OCI-LY7 (cell line): Measurements from ENCODE around the gene DDX43. TPM values are rescaled to one million over a fixed set of nuclear protein-coding genes. Genes with fewer than 3 reads are reported as not detected.

Experiments used
- BruUV-seq: library from RNA; stranded (reverse); fragments of 400-500 nt; replicated peaks from 2 replicates; lab custom pipeline; 2021; lab: Mats Ljungman, UMichigan
- CTCF ChIA-PET: fragments of 300-600 bp; sonication (Branson Sonifier 250); formaldehyde crosslinking; loops from one replicate; lab custom pipeline; 2022; ENCODE audit warnings: antibody characterized with exemption; ENCODE audit not compliant: unreplicated experiment; lab: Charles Lee
- POLR2A ChIA-PET: fragments of 300-600 bp; sonication (Branson Sonifier 250); formaldehyde crosslinking; loops from one replicate; lab custom pipeline; 2022; ENCODE audit warnings: antibody characterized with exemption; lab: Charles Lee
- DNase-seq: peaks from one replicate; pipeline ENCODE4 v3.0.0-alpha.2; 2015; ENCODE audit warnings: low spot score
- H2AFZ ChIP-seq: fragments of 200-600 bp; sonication (generic), shearing (Covaris generic); 2 replicates; pipeline ENCODE4 v1.6.1; 2014; ENCODE audit warnings: mild to moderate bottlenecking, antibody characterized with exemption, low read length, moderate library complexity
- H3K27ac ChIP-seq: fragments of 200-600 bp; sonication (generic); 2 replicates; pipeline ENCODE4 v1.5.1; 2014; ENCODE audit warnings: mixed run types, low read depth, mild to moderate bottlenecking, moderate library complexity, low read length, inconsistent platforms; ENCODE audit not compliant: poor library complexity, severe bottlenecking
- H3K36me3 ChIP-seq: fragments of 200-600 bp; sonication (generic); 2 replicates; pipeline ENCODE4 v1.6.1; 2014; ENCODE audit warnings: mild to moderate bottlenecking, antibody characterized with exemption, low read length, moderate library complexity, mixed read lengths; ENCODE audit not compliant: insufficient read depth
- H3K4me1 ChIP-seq: fragments of 200-600 bp; sonication (generic); 2 replicates; pipeline ENCODE4 v1.5.1; 2014; ENCODE audit warnings: mild to moderate bottlenecking, low read length; ENCODE audit not compliant: insufficient read depth, poor library complexity, severe bottlenecking
- H3K4me2 ChIP-seq: fragments of 200-600 bp; sonication (generic); 2 replicates; pipeline ENCODE4 v1.6.1; 2014; ENCODE audit warnings: mild to moderate bottlenecking, low read length
- H3K4me3 ChIP-seq: fragments of 200-600 bp; sonication (generic); 2 replicates; pipeline ENCODE4 v1.5.1; 2014; ENCODE audit warnings: mild to moderate bottlenecking, low read depth, low read length; ENCODE audit not compliant: poor library complexity, severe bottlenecking
- H3K79me2 ChIP-seq: fragments of 200-600 bp; sonication (generic); 2 replicates; pipeline ENCODE4 v1.6.1; 2016; ENCODE audit warnings: low read depth, mild to moderate bottlenecking, low read length, moderate library complexity, mixed read lengths; ENCODE audit not compliant: insufficient read depth
- H3K9me2 ChIP-seq: fragments of 200-600 bp; sonication (generic); 2 replicates; pipeline ENCODE4 v1.6.1; 2016; ENCODE audit warnings: mild to moderate bottlenecking, low read length, mixed read lengths; ENCODE audit not compliant: insufficient read depth
- H3K9me3 ChIP-seq: fragments of 200-600 bp; sonication (generic); 2 replicates; pipeline ENCODE4 v1.6.1; 2014; ENCODE audit warnings: mild to moderate bottlenecking, mixed run types, low read length, mixed read lengths
- H4K20me1 ChIP-seq: fragments of 200-600 bp; sonication (generic); 2 replicates; pipeline ENCODE4 v1.6.1; 2014; ENCODE audit warnings: mild to moderate bottlenecking, antibody characterized with exemption, low read length, moderate library complexity, mixed read lengths; ENCODE audit not compliant: insufficient read depth
- CTCF ChIP-seq: fragments of 200-600 bp; sonication (generic); conservative IDR thresholded peaks from 2 replicates; pipeline ENCODE4 v1.5.1; 2014; ENCODE audit warnings: mild to moderate bottlenecking, antibody characterized with exemption, low read length, moderate library complexity, mixed read lengths
- EZH2phosphoT487 ChIP-seq: fragments of 200-600 bp; sonication (generic); IDR thresholded peaks from 2 replicates; pipeline ENCODE4 v1.6.1; 2018; ENCODE audit warnings: low read depth, borderline replicate concordance, mild to moderate bottlenecking, mixed run types, antibody characterized with exemption, low read length, moderate library complexity, mixed read lengths
- intact Hi-C: fragments of 100-400 bp; cut with micrococcal nuclease; formaldehyde crosslinking; loops from one replicate; pipeline ENCODE4 v1.10.0; 2022; ENCODE audit not compliant: unreplicated experiment
- total RNA-seq, 2 experiments: library from RNA; depleted of rRNA in 1 of 2; stranded (reverse); fragments of >200 nt in 1 of 2; shearing (Covaris generic) in 1 of 2; gene quantifications; 2 replicates each; pipeline ENCODE4 v1.2.3, GENCODE V29; 2014 to 2022

The DDX43 gene
- total RNA-seq, 2 experiments from 2014 or later = not detected

GRCh38 chr6:73409395-73409794, 14.8 kb downstream of the DDX43 start:
- H4K20me1 ChIP-seq = no peaks in the 10 kb centered on the region
- no peaks in the 10 kb centered on the region for H3K9me3 ChIP-seq
- POLR2A ChIA-PET = interaction anchor here (0.7 to 1.6 kb wide), 2 partner anchors 10 to 19 kb away, joined by 3 read pairs; no protein-coding TSS in a partner anchor
- no peaks in the 10 kb centered on the region for H3K36me3 ChIP-seq
- no peak overlapping the region for H3K27ac ChIP-seq
- H3K4me2 ChIP-seq = no peak overlapping the region
- no peak overlapping the region for H2AFZ ChIP-seq
- no peaks in the 10 kb centered on the region for H3K4me1 ChIP-seq
- DNase-seq = no peak
- intact Hi-C loops = no loop called here
- CTCF ChIA-PET = no interaction called here
- no peaks in the 10 kb centered on the region for H3K9me2 ChIP-seq
- H3K4me3 ChIP-seq = no peak overlapping the region
- TF ChIP-seq CTCF (no peak), EZH2phosphoT487 (no peak)
- H3K79me2 ChIP-seq = no peaks in the 10 kb centered on the region
- no TSS peak for BruUV-seq

GRCh38 chr6:73413102-73413501, 18.5 kb downstream of the DDX43 start:
- Histone ChIP-seq H3K4me3 (no peak overlapping the region), H2AFZ (no peak overlapping the region), H3K36me3 (no peaks in the 10 kb centered on the region), H3K4me2 (no peak overlapping the region), H3K4me1 (no peaks in the 10 kb centered on the region), H3K9me3 (no peaks in the 10 kb centered on the region), H3K79me2 (no peaks in the 10 kb centered on the region), H3K9me2 (no peaks in the 10 kb centered on the region), H4K20me1 (no peaks in the 10 kb centered on the region), H3K27ac (no peak overlapping the region)
- TF ChIP-seq EZH2phosphoT487 (no peak), CTCF (no peak)
- POLR2A ChIA-PET = no interaction called here
- CTCF ChIA-PET = interaction anchor here (0.6 kb wide), 1 partner anchor 18 kb away, joined by 3 read pairs; no protein-coding TSS in a partner anchor
- DNase-seq = no peak
- BruUV-seq = no TSS peak
- intact Hi-C loops = no loop called here

- Histone ChIP-seq H3K27ac (no peak overlapping the region), H3K4me3 (no peak overlapping the region), H3K9me3 (0 out of 2 replicates have a peak, but pooled peaks cover under 1% of the 10 kb centered on the region), H3K9me2 (no peaks in the 10 kb centered on the region), H4K20me1 (no peaks in the 10 kb centered on the region), H3K36me3 (no peaks in the 10 kb centered on the region), H3K4me1 (no peaks in the 10 kb centered on the region), H3K4me2 (no peak overlapping the region), H2AFZ (no peak overlapping the region), H3K79me2 (no peaks in the 10 kb centered on the region)
- intact Hi-C loops = no loop called here
- no TSS peak for BruUV-seq
- ChIA-PET CTCF (no interaction called here), POLR2A (interaction anchor here (0.7 to 1.1 kb wide), 2 partner anchors 19 to 24 kb away, joined by 4 read pairs; no protein-coding TSS in a partner anchor)
- DNase-seq = no peak
- TF ChIP-seq EZH2phosphoT487 (no peak), CTCF (no peak)
These were observed 23.6 kb downstream of the DDX43 start for GRCh38 chr6:73418081-73418741.
